ENCODE measurements around the gene RAB5A.

Gene RAB5A

GRCh38 chr3:19911452-19911851 is 35.4 kb upstream of the RAB5A start:
- no peaks in the 10 kb centered on the region for H3F3A ChIP-seq (ENCODE audit: insufficient read depth)
- TF ChIP-seq EZH2phosphoT487 (conservative IDR thresholded peaks at IDR 0.05; ENCODE audit: low read length) (no peak), CTCF (IDR thresholded peaks at IDR 0.05; ENCODE audit: insufficient read depth, low read length, poor library complexity, severe bottlenecking) (no peak)
- H3K27me3 ChIP-seq (ENCODE audit: low read length): no peaks in the 10 kb centered on the region
- 0 out of 2 replicates have a peak, but pooled peaks cover 4% of the 10 kb centered on the region for H3K36me3 ChIP-seq (ENCODE audit: low read length)
- no peak overlapping the region for H3K27ac ChIP-seq (ENCODE audit: low read depth, low read length)
- H4K20me1 ChIP-seq (ENCODE audit: low read depth, low read length): no peaks in the 10 kb centered on the region
- no peak overlapping the region for H3K4me3 ChIP-seq (ENCODE audit: insufficient read depth, low read length, poor library complexity, severe bottlenecking)
- no peaks in the 10 kb centered on the region for H3K9me3 ChIP-seq (ENCODE audit: insufficient read depth, low read length)
- H3K9ac ChIP-seq (ENCODE audit: low read length): no peak overlapping the region
- H3K4me2 ChIP-seq (ENCODE audit: low read depth, low read length, poor library complexity, severe bottlenecking): no peak overlapping the region
- no peaks in the 10 kb centered on the region for H3K79me2 ChIP-seq (ENCODE audit: insufficient read depth, low read length)
- H2AFZ ChIP-seq (ENCODE audit: low read depth, low read length, severe bottlenecking): no peak overlapping the region
- H3K9me2 ChIP-seq (replicated peaks; ENCODE audit: insufficient read depth, low read length): no peaks in the 10 kb centered on the region

- Histone ChIP-seq H3K27me3 (ENCODE audit: low read length) (no peaks in the 10 kb centered on the region), H3K9me3 (ENCODE audit: insufficient read depth, low read length) (no peaks in the 10 kb centered on the region), H2AFZ (ENCODE audit: low read depth, low read length, severe bottlenecking) (no peak overlapping the region), H3K9ac (ENCODE audit: low read length) (no peak overlapping the region), H3K9me2 (replicated peaks; ENCODE audit: insufficient read depth, low read length) (no peaks in the 10 kb centered on the region), H3K27ac (ENCODE audit: low read depth, low read length) (no peak overlapping the region), H4K20me1 (ENCODE audit: low read depth, low read length) (no peaks in the 10 kb centered on the region), H3K36me3 (ENCODE audit: low read length) (no peaks in the 10 kb centered on the region), H3K4me2 (ENCODE audit: low read depth, low read length, poor library complexity, severe bottlenecking) (no peak overlapping the region), H3K79me2 (ENCODE audit: insufficient read depth, low read length) (no peaks in the 10 kb centered on the region), H3K4me3 (ENCODE audit: insufficient read depth, low read length, poor library complexity, severe bottlenecking) (no peak overlapping the region), H3F3A (ENCODE audit: insufficient read depth) (no peaks in the 10 kb centered on the region)
- TF ChIP-seq EZH2phosphoT487 (conservative IDR thresholded peaks at IDR 0.05; ENCODE audit: low read length): no peak
- no peak for TF ChIP-seq CTCF (IDR thresholded peaks at IDR 0.05; ENCODE audit: insufficient read depth, low read length, poor library complexity, severe bottlenecking)
Measured at GRCh38 chr3:19917167-19917566, 29.7 kb upstream of the RAB5A start.

GRCh38 chr3:19920401-19921080 is 26.4 kb upstream of the RAB5A start:
- H3K9me2 ChIP-seq (replicated peaks; ENCODE audit: insufficient read depth, low read length): no peaks in the 10 kb centered on the region
- H3K9ac ChIP-seq (ENCODE audit: low read length): no peak overlapping the region
- H3K4me2 ChIP-seq (ENCODE audit: low read depth, low read length, poor library complexity, severe bottlenecking): no peak overlapping the region
- H3K36me3 ChIP-seq (ENCODE audit: low read length): no peaks in the 10 kb centered on the region
- H3K27me3 ChIP-seq (ENCODE audit: low read length): no peaks in the 10 kb centered on the region
- H3K9me3 ChIP-seq (ENCODE audit: insufficient read depth, low read length): no peaks in the 10 kb centered on the region
- H3K4me3 ChIP-seq (ENCODE audit: insufficient read depth, low read length, poor library complexity, severe bottlenecking): no peak overlapping the region
- H3F3A ChIP-seq (ENCODE audit: insufficient read depth): no peaks in the 10 kb centered on the region
- H3K79me2 ChIP-seq (ENCODE audit: insufficient read depth, low read length): no peaks in the 10 kb centered on the region
- no peak for TF ChIP-seq EZH2phosphoT487 (conservative IDR thresholded peaks at IDR 0.05; ENCODE audit: low read length)
- no peak overlapping the region for H2AFZ ChIP-seq (ENCODE audit: low read depth, low read length, severe bottlenecking)
- no peaks in the 10 kb centered on the region for H4K20me1 ChIP-seq (ENCODE audit: low read depth, low read length)
- H3K27ac ChIP-seq (ENCODE audit: low read depth, low read length): no peak overlapping the region

GRCh38 chr3:19931180-19931692 is 15.7 kb upstream of the RAB5A start:
- no peaks in the 10 kb centered on the region for H4K20me1 ChIP-seq (ENCODE audit: low read depth, low read length)
- no peak overlapping the region for H3K9ac ChIP-seq (ENCODE audit: low read length)
- H3K4me3 ChIP-seq (ENCODE audit: insufficient read depth, low read length, poor library complexity, severe bottlenecking): no peak overlapping the region
- no peaks in the 10 kb centered on the region for H3K9me2 ChIP-seq (replicated peaks; ENCODE audit: insufficient read depth, low read length)
- H2AFZ ChIP-seq (ENCODE audit: low read depth, low read length, severe bottlenecking): no peak overlapping the region
- no peaks in the 10 kb centered on the region for H3K9me3 ChIP-seq (ENCODE audit: insufficient read depth, low read length)
- TF ChIP-seq EZH2phosphoT487 (conservative IDR thresholded peaks at IDR 0.05; ENCODE audit: low read length) (no peak), CTCF (IDR thresholded peaks at IDR 0.05; ENCODE audit: insufficient read depth, low read length, poor library complexity, severe bottlenecking) (no peak)
- no peaks in the 10 kb centered on the region for H3K79me2 ChIP-seq (ENCODE audit: insufficient read depth, low read length)
- H3F3A ChIP-seq (ENCODE audit: insufficient read depth): no peaks in the 10 kb centered on the region
- no peak overlapping the region for H3K27ac ChIP-seq (ENCODE audit: low read depth, low read length)
- H3K36me3 ChIP-seq (ENCODE audit: low read length): no peaks in the 10 kb centered on the region
- H3K4me2 ChIP-seq (ENCODE audit: low read depth, low read length, poor library complexity, severe bottlenecking): no peak overlapping the region
- no peaks in the 10 kb centered on the region for H3K27me3 ChIP-seq (ENCODE audit: low read length)
